Astrocyte (in vitro differentiated cells and primary cell): ENCODE measurements around the gene PLOD1. TPM values are rescaled to one million over a fixed set of nuclear protein-coding genes. Genes with fewer than 3 reads are reported as not detected.
A peak's percentile ranks its signal among the peaks of the same experiment; 100 is the strongest.

ENCODE experiments used
- DNase-seq: peaks from one replicate; pipeline ENCODE4 v3.0.0-alpha.2; 2010; ENCODE audit warnings: low read depth
- FAIRE-seq: peaks from 2 replicates; lab custom pipeline; 2011; peaks lifted over from hg19 to GRCh38; lab: Jason Lieb, UNC
- H2AFZ ChIP-seq: 2 replicates; pipeline ENCODE4 v1.6.0; 2012; ENCODE audit warnings: low read depth, low read length, inconsistent platforms
- H3K27ac ChIP-seq: 2 replicates; pipeline ENCODE4 v1.5.1; 2011; ENCODE audit warnings: low read depth, low read length, inconsistent platforms
- H3K27me3 ChIP-seq: 2 replicates; pipeline ENCODE4 v1.6.0; 2011; ENCODE audit warnings: low read length, inconsistent platforms; ENCODE audit not compliant: insufficient read depth
- H3K36me3 ChIP-seq: 2 replicates; pipeline ENCODE4 v1.5.1; 2011; ENCODE audit warnings: low read length, inconsistent platforms; ENCODE audit not compliant: insufficient read depth
- H3K4me1 ChIP-seq: 2 replicates; pipeline ENCODE4 v1.5.1; 2011; ENCODE audit warnings: low read length, inconsistent platforms; ENCODE audit not compliant: insufficient read depth
- H3K4me2 ChIP-seq: 2 replicates; pipeline ENCODE4 v1.6.0; 2012; ENCODE audit warnings: low read length, inconsistent platforms
- H3K4me3 ChIP-seq: 2 replicates; pipeline ENCODE4 v1.5.1; 2011; ENCODE audit warnings: low read depth, mild to moderate bottlenecking, low read length, inconsistent platforms; ENCODE audit not compliant: insufficient read depth
- H3K79me2 ChIP-seq: 2 replicates; pipeline ENCODE4 v1.6.0; 2012; ENCODE audit warnings: mild to moderate bottlenecking, low read length, inconsistent platforms; ENCODE audit not compliant: insufficient read depth
- H3K9ac ChIP-seq: 2 replicates; pipeline ENCODE4 v1.6.0; 2012; ENCODE audit warnings: mild to moderate bottlenecking, low read length, inconsistent platforms
- H3K9me3 ChIP-seq: 2 replicates; pipeline ENCODE4 v1.5.1; 2012; ENCODE audit warnings: low read depth, mild to moderate bottlenecking, low read length, inconsistent platforms; ENCODE audit not compliant: insufficient read depth
- H4K20me1 ChIP-seq: 2 replicates; pipeline ENCODE4 v1.6.0; 2012; ENCODE audit warnings: low read length, inconsistent platforms; ENCODE audit not compliant: insufficient read depth
- H3K27ac Mint-ChIP-seq: one replicate; pipeline ENCODE4 v1.8.0; 2021; ENCODE audit warnings: mild to moderate bottlenecking, mixed read lengths; ENCODE audit not compliant: unreplicated experiment
- H3K27me3 Mint-ChIP-seq: one replicate; pipeline ENCODE4 v1.8.0; 2021; ENCODE audit warnings: low read depth, mixed read lengths; ENCODE audit not compliant: unreplicated experiment
- H3K36me3 Mint-ChIP-seq: one replicate; pipeline ENCODE4 v1.8.0; 2021; ENCODE audit warnings: low read depth, mixed read lengths; ENCODE audit not compliant: unreplicated experiment
- H3K4me1 Mint-ChIP-seq: one replicate; pipeline ENCODE4 v1.8.0; 2021; ENCODE audit warnings: low read depth, mixed read lengths; ENCODE audit not compliant: unreplicated experiment
- H3K4me3 Mint-ChIP-seq: one replicate; pipeline ENCODE4 v1.8.0; 2021; ENCODE audit warnings: mild to moderate bottlenecking, moderate library complexity, mixed read lengths; ENCODE audit not compliant: unreplicated experiment
- H3K9me3 Mint-ChIP-seq: one replicate; pipeline ENCODE4 v1.8.0; 2021; ENCODE audit warnings: mild to moderate bottlenecking, mixed read lengths; ENCODE audit not compliant: unreplicated experiment
- CTCF ChIP-seq: IDR thresholded peaks from 2 replicates; pipeline ENCODE4 v1.5.1; 2011; ENCODE audit warnings: low read depth, mild to moderate bottlenecking, inconsistent platforms, low read length, moderate library complexity; ENCODE audit not compliant: insufficient read depth
- EZH2 ChIP-seq: IDR thresholded peaks from 2 replicates; pipeline ENCODE4 v1.6.1; 2012; ENCODE audit warnings: mild to moderate bottlenecking, low read length, inconsistent platforms; ENCODE audit not compliant: insufficient read depth
- total RNA-seq: library from RNA; stranded (reverse); gene quantifications from 2 replicates; pipeline ENCODE4 v1.2.1, GENCODE V29; 2021

PLOD1 gene
- total RNA-seq, 1 donor from 2014 or later, result 375 TPM

- Histone ChIP-seq H3K4me3 (peak overlapping the region; percentile 92), H3K4me2 (peak overlapping the region; percentile 88)
- H3K4me3 Mint-ChIP-seq, result peak overlapping the region; percentile 99
Observed at GRCh38 chr1:11981378-11982009, 47.0 kb downstream of the PLOD1 start.

GRCh38 chr1:11982010-11982392 lies 47.5 kb downstream of the PLOD1 start:
- Mint-ChIP-seq H3K4me3 (peak overlapping the region; percentile 99), H3K27ac (peak overlapping the region; percentile 98), H3K27me3 (no peaks in the 10 kb centered on the region), H3K36me3 (peaks cover 17% of the 10 kb centered on the region), H3K9me3 (no peaks in the 10 kb centered on the region), H3K4me1 (peaks cover 16% of the 10 kb centered on the region)
- Histone ChIP-seq H3K36me3 (peaks cover 5% of the 10 kb centered on the region), H4K20me1 (peaks cover 40% of the 10 kb centered on the region), H3K9ac (peak overlapping the region; percentile 95), H3K79me2 (peaks cover 63% of the 10 kb centered on the region), H3K27me3 (no peaks in the 10 kb centered on the region), H3K9me3 (no peaks in the 10 kb centered on the region), H3K27ac (no peak overlapping the region), H2AFZ (no peak overlapping the region), H3K4me2 (peak overlapping the region; percentile 88), H3K4me3 (no peak overlapping the region), H3K4me1 (peaks cover 14% of the 10 kb centered on the region)
- no peak for DNase-seq
- no peak for FAIRE-seq
- peak; percentile 27 for TF ChIP-seq CTCF
- TF ChIP-seq EZH2, result no peak

More at GRCh38 chr1:11981378-11982009, 47.0 kb downstream of the PLOD1 start:
- H3K36me3 Mint-ChIP-seq, result peaks cover 17% of the 10 kb centered on the region
- Histone ChIP-seq H3K36me3 (peaks cover 5% of the 10 kb centered on the region), H3K4me1 (peaks cover 14% of the 10 kb centered on the region), H3K9me3 (no peaks in the 10 kb centered on the region), H3K27me3 (no peaks in the 10 kb centered on the region), H2AFZ (no peak overlapping the region), H3K79me2 (peaks cover 60% of the 10 kb centered on the region), H3K9ac (peak overlapping the region; percentile 95), H4K20me1 (peaks cover 36% of the 10 kb centered on the region), H3K27ac (no peak overlapping the region)
- H3K4me1 Mint-ChIP-seq, result peaks cover 16% of the 10 kb centered on the region
- peak overlapping the region; percentile 98 for H3K27ac Mint-ChIP-seq
- DNase-seq, result no peak
- H3K9me3 Mint-ChIP-seq, result no peaks in the 10 kb centered on the region
- TF ChIP-seq EZH2 (no peak), CTCF (no peak)
- no peak for FAIRE-seq
- no peaks in the 10 kb centered on the region for H3K27me3 Mint-ChIP-seq

- Histone ChIP-seq H3K4me3 (no peak overlapping the region), H4K20me1 (peaks cover 48% of the 10 kb centered on the region), H3K9ac (no peak overlapping the region), H3K27ac (no peak overlapping the region), H3K4me2 (no peak overlapping the region), H2AFZ (no peak overlapping the region), H3K79me2 (peaks cover 83% of the 10 kb centered on the region), H3K27me3 (no peaks in the 10 kb centered on the region), H3K9me3 (no peaks in the 10 kb centered on the region), H3K36me3 (peaks cover 6% of the 10 kb centered on the region), H3K4me1 (peaks cover 14% of the 10 kb centered on the region)
- H3K27ac Mint-ChIP-seq, result no peak overlapping the region
- DNase-seq (no peak), FAIRE-seq (no peak)
- H3K9me3 Mint-ChIP-seq, result no peaks in the 10 kb centered on the region
- TF ChIP-seq EZH2 (no peak), CTCF (no peak)
- no peaks in the 10 kb centered on the region for H3K27me3 Mint-ChIP-seq
- H3K36me3 Mint-ChIP-seq, result peaks cover 17% of the 10 kb centered on the region
- no peak overlapping the region for H3K4me3 Mint-ChIP-seq
- peaks cover 16% of the 10 kb centered on the region for H3K4me1 Mint-ChIP-seq
Observed at GRCh38 chr1:11984121-11984520, 49.6 kb downstream of the PLOD1 start.
